ENCODE measurements around the gene COL4A2.

GRCh38 chr13:110410936-110411687 is 104.0 kb downstream of the COL4A2 start:
- TF ChIP-seq EZH2 (IDR thresholded peaks at IDR 0.05; ENCODE audit: insufficient read depth, poor library complexity, severe bottlenecking) (no peak), EZH2phosphoT487 (IDR thresholded peaks at IDR 0.05; ENCODE audit: insufficient read depth, low read depth) (no peak)
